ENCODE measurements around the gene ADAP2.
"Not testable (repeated sequence)": the region's sequence is repeated elsewhere in the genome, so short reads cannot be mapped to it uniquely, and the experiment has no call there.

DNA sequence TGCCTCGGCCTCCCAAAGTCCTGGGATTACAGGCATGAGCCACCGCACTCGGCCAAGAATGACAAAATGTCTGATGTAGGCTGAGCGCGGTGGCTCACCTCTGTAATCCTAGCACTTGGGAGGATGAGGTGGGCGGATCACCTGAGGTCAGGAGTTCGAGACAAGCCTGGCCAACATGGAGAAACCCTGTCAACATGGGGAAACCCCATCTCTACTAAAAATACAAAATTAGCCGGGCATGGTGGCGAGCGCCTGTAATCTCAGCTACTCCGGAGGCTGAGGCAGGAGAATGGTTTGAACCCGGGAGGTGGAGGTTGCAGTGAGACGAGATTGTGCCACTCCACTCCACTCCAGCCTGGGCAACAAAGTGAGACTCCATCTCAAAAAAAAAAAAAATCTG, 46.2 kb downstream of the ADAP2 start:
- TF ChIP-seq, protein P1, sequence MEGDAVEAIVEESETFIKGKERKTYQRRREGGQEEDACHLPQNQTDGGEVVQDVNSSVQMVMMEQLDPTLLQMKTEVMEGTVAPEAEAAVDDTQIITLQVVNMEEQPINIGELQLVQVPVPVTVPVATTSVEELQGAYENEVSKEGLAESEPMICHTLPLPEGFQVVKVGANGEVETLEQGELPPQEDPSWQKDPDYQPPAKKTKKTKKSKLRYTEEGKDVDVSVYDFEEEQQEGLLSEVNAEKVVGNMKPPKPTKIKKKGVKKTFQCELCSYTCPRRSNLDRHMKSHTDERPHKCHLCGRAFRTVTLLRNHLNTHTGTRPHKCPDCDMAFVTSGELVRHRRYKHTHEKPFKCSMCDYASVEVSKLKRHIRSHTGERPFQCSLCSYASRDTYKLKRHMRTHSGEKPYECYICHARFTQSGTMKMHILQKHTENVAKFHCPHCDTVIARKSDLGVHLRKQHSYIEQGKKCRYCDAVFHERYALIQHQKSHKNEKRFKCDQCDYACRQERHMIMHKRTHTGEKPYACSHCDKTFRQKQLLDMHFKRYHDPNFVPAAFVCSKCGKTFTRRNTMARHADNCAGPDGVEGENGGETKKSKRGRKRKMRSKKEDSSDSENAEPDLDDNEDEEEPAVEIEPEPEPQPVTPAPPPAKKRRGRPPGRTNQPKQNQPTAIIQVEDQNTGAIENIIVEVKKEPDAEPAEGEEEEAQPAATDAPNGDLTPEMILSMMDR (IDR thresholded peaks at IDR 0.05), result not testable (repeated sequence)
- not testable (repeated sequence) for TF ChIP-seq POLR2A (IDR thresholded peaks at IDR 0.05)
